Astrocyte (in vitro differentiated cells and primary cell): ENCODE results near the gene ZNF726.

ENCODE experiments used
- EZH2 ChIP-seq: IDR thresholded peaks from 2 replicates; pipeline ENCODE4 v1.6.1; 2012; ENCODE audit warnings: mild to moderate bottlenecking, low read length, inconsistent platforms; ENCODE audit not compliant: insufficient read depth
- TF ChIP-seq, protein P1 (sequence below): IDR thresholded peaks from 2 replicates; pipeline ENCODE4 v1.5.1; 2011; ENCODE audit warnings: low read depth, mild to moderate bottlenecking, inconsistent platforms, low read length, moderate library complexity; ENCODE audit not compliant: insufficient read depth

DNA sequence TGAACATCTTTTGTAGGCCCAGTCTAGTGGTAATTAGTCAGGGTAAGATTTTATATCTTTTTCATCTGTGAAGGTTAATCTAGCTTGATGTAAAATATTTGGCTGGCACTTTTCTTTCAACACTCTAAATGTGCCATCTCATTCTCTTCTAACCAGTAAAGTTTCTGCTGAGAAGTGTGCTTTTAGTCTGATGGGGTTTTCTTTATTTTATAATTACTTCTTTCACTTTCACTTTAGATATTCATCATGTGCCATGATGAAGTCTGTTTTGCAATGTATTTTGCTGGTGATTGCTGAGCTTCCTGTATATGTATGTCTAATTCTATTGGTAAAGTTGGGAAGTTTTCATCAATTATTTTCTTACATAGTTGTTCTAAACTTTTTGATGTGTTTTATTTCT, 31.9 kb downstream of the ZNF726 start:
- TF ChIP-seq, protein P1, sequence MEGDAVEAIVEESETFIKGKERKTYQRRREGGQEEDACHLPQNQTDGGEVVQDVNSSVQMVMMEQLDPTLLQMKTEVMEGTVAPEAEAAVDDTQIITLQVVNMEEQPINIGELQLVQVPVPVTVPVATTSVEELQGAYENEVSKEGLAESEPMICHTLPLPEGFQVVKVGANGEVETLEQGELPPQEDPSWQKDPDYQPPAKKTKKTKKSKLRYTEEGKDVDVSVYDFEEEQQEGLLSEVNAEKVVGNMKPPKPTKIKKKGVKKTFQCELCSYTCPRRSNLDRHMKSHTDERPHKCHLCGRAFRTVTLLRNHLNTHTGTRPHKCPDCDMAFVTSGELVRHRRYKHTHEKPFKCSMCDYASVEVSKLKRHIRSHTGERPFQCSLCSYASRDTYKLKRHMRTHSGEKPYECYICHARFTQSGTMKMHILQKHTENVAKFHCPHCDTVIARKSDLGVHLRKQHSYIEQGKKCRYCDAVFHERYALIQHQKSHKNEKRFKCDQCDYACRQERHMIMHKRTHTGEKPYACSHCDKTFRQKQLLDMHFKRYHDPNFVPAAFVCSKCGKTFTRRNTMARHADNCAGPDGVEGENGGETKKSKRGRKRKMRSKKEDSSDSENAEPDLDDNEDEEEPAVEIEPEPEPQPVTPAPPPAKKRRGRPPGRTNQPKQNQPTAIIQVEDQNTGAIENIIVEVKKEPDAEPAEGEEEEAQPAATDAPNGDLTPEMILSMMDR, result no peak
- TF ChIP-seq EZH2, result no peak
